ENCODE results near the gene GDF10.

- no peak for TF ChIP-seq CTCF (IDR thresholded peaks at IDR 0.05)
- TF ChIP-seq POLR2A (IDR thresholded peaks at IDR 0.05), result no peak
Observed at GRCh38 chr10:47276071-47276470, 23.9 kb upstream of the GDF10 start.
